Activated T-helper 1 cell treated with Interleukin-2 at 50 U/mL for 16 hours (primary cell): ENCODE data around the gene NAP1L4.
"Not testable (repeated sequence)": the region's sequence is repeated elsewhere in the genome, so short reads cannot be mapped to it uniquely, and the experiment has no call there.

Experiments
- DNase-seq: peaks from one replicate; pipeline ENCODE4 v3.0.0-alpha.2; 2020; ENCODE audit warnings: low read depth

NAP1L4 gene

GRCh38 chr11:2921742-2922493, 70.2 kb downstream of the NAP1L4 start:
- DNase-seq, result no peak

GRCh38 chr11:2921261-2921660, 70.9 kb downstream of the NAP1L4 start:
- DNase-seq, result no peak

GRCh38 chr11:2920343-2920742, 71.8 kb downstream of the NAP1L4 start:
- no peak for DNase-seq

GRCh38 chr11:2919837-2920236, 72.3 kb downstream of the NAP1L4 start:
- no peak for DNase-seq

GRCh38 chr11:2919188-2919587, 72.9 kb downstream of the NAP1L4 start:
- no peak for DNase-seq

GRCh38 chr11:2917842-2918490, 74.2 kb downstream of the NAP1L4 start:
- DNase-seq, result no peak

- no peak for DNase-seq
Measured at GRCh38 chr11:2916892-2917645, 75.1 kb downstream of the NAP1L4 start.

- DNase-seq, result no peak
Measured at GRCh38 chr11:2916114-2916891, 75.8 kb downstream of the NAP1L4 start.

- DNase-seq, result no peak
Measured at GRCh38 chr11:2915473-2915872, 76.7 kb downstream of the NAP1L4 start.

GRCh38 chr11:2914455-2915195, 77.5 kb downstream of the NAP1L4 start:
- DNase-seq, result no peak

- DNase-seq, result no peak
Measured at GRCh38 chr11:2913776-2914175, 78.4 kb downstream of the NAP1L4 start.

GRCh38 chr11:2913019-2913431, 79.1 kb downstream of the NAP1L4 start:
- DNase-seq, result no peak

- no peak for DNase-seq
Measured at GRCh38 chr11:2912498-2912897, 79.6 kb downstream of the NAP1L4 start.

- DNase-seq, result no peak
Measured at GRCh38 chr11:2911785-2912391, 80.2 kb downstream of the NAP1L4 start.

- no peak for DNase-seq
Measured at GRCh38 chr11:2911088-2911784, 80.9 kb downstream of the NAP1L4 start.

- DNase-seq, result no peak
Measured at GRCh38 chr11:2910401-2910955, 81.7 kb downstream of the NAP1L4 start.

GRCh38 chr11:2909133-2909902, 82.8 kb downstream of the NAP1L4 start:
- no peak for DNase-seq

- DNase-seq, result no peak
Measured at GRCh38 chr11:2908130-2908529, 84.0 kb downstream of the NAP1L4 start.

- not testable (repeated sequence) for DNase-seq
Measured at GRCh38 chr11:2905299-2905698, 86.8 kb downstream of the NAP1L4 start.
